HG02610 (cell line): Measurements from ENCODE around the gene CAMTA1.

Experiments
- ATAC-seq: cut with Tn5 transposase; IDR thresholded peaks from one replicate; pipeline ENCODE4 v1.9.1; 2021; ENCODE audit warnings: mild to moderate bottlenecking, moderate library complexity; ENCODE audit not compliant: unreplicated experiment

The CAMTA1 gene

GRCh38 chr1:7097938-7098592 is 312.8 kb downstream of the CAMTA1 start:
- no peak for ATAC-seq

- no peak for ATAC-seq
Observed at GRCh38 chr1:7098641-7099040, 313.4 kb downstream of the CAMTA1 start.

- ATAC-seq: no peak
Observed at GRCh38 chr1:7100479-7100878, 315.2 kb downstream of the CAMTA1 start.

- no peak for ATAC-seq
Observed at GRCh38 chr1:7101187-7101586, 315.9 kb downstream of the CAMTA1 start.

GRCh38 chr1:7103361-7103782 is 318.1 kb downstream of the CAMTA1 start:
- ATAC-seq: no peak

GRCh38 chr1:7103874-7104273 is 318.6 kb downstream of the CAMTA1 start:
- ATAC-seq: no peak

- no peak for ATAC-seq
Observed at GRCh38 chr1:7104339-7104738, 319.1 kb downstream of the CAMTA1 start.

- no peak for ATAC-seq
Observed at GRCh38 chr1:7105269-7105668, 320.0 kb downstream of the CAMTA1 start.

- ATAC-seq: no peak
Observed at GRCh38 chr1:7106442-7107108, 321.3 kb downstream of the CAMTA1 start.

GRCh38 chr1:7107109-7107830 is 322.0 kb downstream of the CAMTA1 start:
- ATAC-seq: no peak

GRCh38 chr1:7108251-7108650 is 323.0 kb downstream of the CAMTA1 start:
- ATAC-seq: no peak

- no peak for ATAC-seq
Observed at GRCh38 chr1:7109901-7110300, 324.6 kb downstream of the CAMTA1 start.

GRCh38 chr1:7110321-7110720 is 325.1 kb downstream of the CAMTA1 start:
- no peak for ATAC-seq

- ATAC-seq: no peak
Observed at GRCh38 chr1:7111853-7112252, 326.6 kb downstream of the CAMTA1 start.

GRCh38 chr1:7113136-7113535 is 327.9 kb downstream of the CAMTA1 start:
- ATAC-seq: no peak

- ATAC-seq: no peak
Observed at GRCh38 chr1:7113822-7114221, 328.6 kb downstream of the CAMTA1 start.

- no peak for ATAC-seq
Observed at GRCh38 chr1:7116001-7116400, 330.7 kb downstream of the CAMTA1 start.

GRCh38 chr1:7117399-7118281 is 332.4 kb downstream of the CAMTA1 start:
- ATAC-seq: no peak

- no peak for ATAC-seq
Observed at GRCh38 chr1:7119156-7119555, 333.9 kb downstream of the CAMTA1 start.

- ATAC-seq: no peak
Observed at GRCh38 chr1:7120863-7121621, 335.8 kb downstream of the CAMTA1 start.
